AG09319 (cell line): ENCODE data around the gene JOSD2.
A peak's percentile ranks its signal among the peaks of the same experiment; 100 is the strongest.

ENCODE experiments used
- DNase-seq: peaks from one replicate; pipeline ENCODE4 v3.0.0-alpha.2; 2010; ENCODE audit warnings: low read depth; ENCODE audit errors: extremely low read depth
- TF ChIP-seq, protein P1 (sequence below): IDR thresholded peaks from 2 replicates; pipeline ENCODE4 v1.5.1; 2011; ENCODE audit warnings: low read depth, mild to moderate bottlenecking, inconsistent platforms, low read length, moderate library complexity

JOSD2 gene, protein sequence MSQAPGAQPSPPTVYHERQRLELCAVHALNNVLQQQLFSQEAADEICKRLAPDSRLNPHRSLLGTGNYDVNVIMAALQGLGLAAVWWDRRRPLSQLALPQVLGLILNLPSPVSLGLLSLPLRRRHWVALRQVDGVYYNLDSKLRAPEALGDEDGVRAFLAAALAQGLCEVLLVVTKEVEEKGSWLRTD

GRCh38 chr19:50511069-50511822, at the start of gene JOSD2:
Gene JOSD2 (minus strand): TSS chr19:50511191. CDS start chr19:50510431, 760 bp downstream.
- TF ChIP-seq, protein P1, sequence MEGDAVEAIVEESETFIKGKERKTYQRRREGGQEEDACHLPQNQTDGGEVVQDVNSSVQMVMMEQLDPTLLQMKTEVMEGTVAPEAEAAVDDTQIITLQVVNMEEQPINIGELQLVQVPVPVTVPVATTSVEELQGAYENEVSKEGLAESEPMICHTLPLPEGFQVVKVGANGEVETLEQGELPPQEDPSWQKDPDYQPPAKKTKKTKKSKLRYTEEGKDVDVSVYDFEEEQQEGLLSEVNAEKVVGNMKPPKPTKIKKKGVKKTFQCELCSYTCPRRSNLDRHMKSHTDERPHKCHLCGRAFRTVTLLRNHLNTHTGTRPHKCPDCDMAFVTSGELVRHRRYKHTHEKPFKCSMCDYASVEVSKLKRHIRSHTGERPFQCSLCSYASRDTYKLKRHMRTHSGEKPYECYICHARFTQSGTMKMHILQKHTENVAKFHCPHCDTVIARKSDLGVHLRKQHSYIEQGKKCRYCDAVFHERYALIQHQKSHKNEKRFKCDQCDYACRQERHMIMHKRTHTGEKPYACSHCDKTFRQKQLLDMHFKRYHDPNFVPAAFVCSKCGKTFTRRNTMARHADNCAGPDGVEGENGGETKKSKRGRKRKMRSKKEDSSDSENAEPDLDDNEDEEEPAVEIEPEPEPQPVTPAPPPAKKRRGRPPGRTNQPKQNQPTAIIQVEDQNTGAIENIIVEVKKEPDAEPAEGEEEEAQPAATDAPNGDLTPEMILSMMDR: no peak

GRCh38 chr19:50559636-50560035, 48.6 kb upstream of the JOSD2 start:
- TF ChIP-seq, protein P1: no peak

More at GRCh38 chr19:50511069-50511822, at the start of gene JOSD2:
- DNase-seq: peak; percentile 99

GRCh38 chr19:50558449-50558848, 47.5 kb upstream of the JOSD2 start:
- TF ChIP-seq, protein P1: no peak
- DNase-seq: no peak

More at GRCh38 chr19:50559636-50560035, 48.6 kb upstream of the JOSD2 start:
- DNase-seq: no peak

DNA sequence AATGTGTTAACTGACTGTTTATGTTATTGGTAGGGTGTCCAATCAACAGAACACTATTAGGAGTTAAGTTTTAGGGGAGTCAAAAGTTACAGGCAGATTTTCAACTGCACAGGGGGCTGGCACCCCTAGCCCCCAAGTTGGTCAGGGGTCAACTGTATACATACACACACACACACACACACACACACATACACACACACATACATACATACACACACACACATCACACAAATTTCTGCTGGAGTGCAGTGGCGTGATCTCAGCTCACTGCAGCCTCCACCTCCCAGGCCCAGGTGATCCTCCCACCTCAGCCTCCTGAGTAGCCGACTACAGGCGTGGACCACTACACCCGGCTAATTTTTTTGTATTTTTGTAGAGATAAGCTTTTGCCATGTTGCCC, 47.0 kb upstream of the JOSD2 start:
- TF ChIP-seq, protein P1: no peak
- no peak for DNase-seq

DNA sequence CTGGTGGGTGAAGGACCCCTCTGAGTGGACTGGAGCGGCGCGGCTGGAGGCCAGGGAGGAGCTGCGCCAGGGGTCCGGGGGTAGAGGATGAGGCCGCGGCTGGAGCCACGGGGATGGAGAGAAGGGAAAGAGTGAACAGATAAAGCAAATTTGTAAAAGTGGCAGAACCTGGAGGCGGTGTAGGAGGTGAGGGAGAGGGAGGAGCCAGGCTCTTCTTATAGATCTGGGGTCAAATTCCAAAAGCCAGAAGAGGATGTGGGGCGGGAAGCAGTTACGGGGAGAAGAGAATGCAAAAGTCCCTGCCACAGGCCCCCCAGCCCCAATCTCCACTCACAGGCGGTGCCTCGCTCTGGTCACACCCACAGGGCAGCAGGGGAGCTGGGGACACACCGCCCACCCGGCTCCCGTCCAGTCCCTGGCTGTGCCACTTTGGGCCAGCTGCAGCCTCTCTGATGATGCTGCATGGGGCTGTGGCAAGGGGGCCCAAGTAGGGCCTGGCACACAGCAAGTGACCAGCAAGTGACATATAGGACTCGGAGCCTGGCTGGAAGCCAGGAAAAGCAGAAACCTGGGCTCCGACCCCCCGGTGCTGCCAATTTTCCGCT, 46.1 kb upstream of the JOSD2 start:
- TF ChIP-seq, protein P1: no peak
- DNase-seq: no peak

DNA sequence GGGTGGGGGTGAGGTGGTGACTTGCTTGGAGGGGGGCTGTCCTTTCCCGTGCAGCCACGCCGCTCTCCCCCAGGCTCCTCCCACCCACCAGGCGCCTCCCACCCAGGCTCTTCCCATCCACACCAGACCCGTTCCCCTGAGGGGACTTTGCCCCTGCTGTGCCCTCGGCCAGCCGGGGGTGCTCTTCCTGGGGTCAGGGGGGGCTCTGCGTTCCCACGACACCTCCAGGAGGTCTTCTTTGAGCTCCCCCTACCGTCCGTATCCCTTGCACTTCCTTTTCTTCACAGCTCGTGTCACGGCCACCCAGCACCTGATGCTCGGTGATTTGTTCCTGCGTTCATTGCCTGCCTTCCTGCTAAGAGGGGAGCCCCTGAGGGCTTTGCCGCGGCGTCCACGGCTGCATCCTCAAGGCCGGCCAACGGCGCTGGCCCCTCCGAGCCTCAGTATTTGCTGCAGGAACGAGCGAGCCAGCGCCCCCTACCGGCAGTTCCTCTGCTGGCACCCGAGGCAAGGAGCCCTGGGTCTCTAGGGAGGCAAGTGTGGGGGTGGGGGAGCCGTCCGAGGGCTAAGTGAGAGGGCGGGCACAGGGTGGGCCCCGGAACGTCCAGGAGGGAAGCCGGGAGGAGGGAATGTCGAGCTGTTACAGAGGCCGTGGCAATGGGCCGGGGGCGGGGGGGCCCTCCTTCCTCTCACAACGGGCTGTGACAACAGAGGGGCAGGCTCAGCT, 45.5 kb upstream of the JOSD2 start:
- peak; percentile 25 for DNase-seq
- TF ChIP-seq, protein P1: peak; percentile 85
